SW 1271 (cell line): Measurements from ENCODE around the gene LIN7B.

Source experiments
- DNase-seq, 2 experiments: peaks; one replicate each; lab custom pipeline; 2025; lab: John Stamatoyannopoulos, UW

LIN7B gene

GRCh38 chr19:49113762-49114629 is at the start of gene LIN7B:
LIN7B (plus strand) TSS chr19:49114370; CDS start chr19:49114405, 35 bp downstream.
- peak in 1 of 2 experiments; percentile 64 for DNase-seq

GRCh38 chr19:49064768-49065611 is 49.2 kb upstream of the LIN7B start, which contains the start of gene NTF4:
NTF4 (minus strand) TSS chr19:49064818; CDS start chr19:49061997, 2,821 bp downstream.
- peak in 1 of 2 experiments; percentile 20 for DNase-seq

GRCh38 chr19:49065905-49066512 is 48.2 kb upstream of the LIN7B start:
- no peak for DNase-seq

GRCh38 chr19:49067554-49067953 is 46.6 kb upstream of the LIN7B start:
- no peak for DNase-seq

GRCh38 chr19:49069026-49069425 is 45.1 kb upstream of the LIN7B start:
- DNase-seq: no peak

GRCh38 chr19:49070416-49070815 is 43.8 kb upstream of the LIN7B start:
- no peak for DNase-seq

- DNase-seq: no peak
Observed at GRCh38 chr19:49071860-49072547, 42.2 kb upstream of the LIN7B start.

- no peak for DNase-seq
Observed at GRCh38 chr19:49073514-49074378, 40.4 kb upstream of the LIN7B start.

- DNase-seq: peak in 1 of 2 experiments; percentile 41
Observed at GRCh38 chr19:49074869-49075268, 39.3 kb upstream of the LIN7B start.

- DNase-seq: no peak
Observed at GRCh38 chr19:49080392-49080791, 33.8 kb upstream of the LIN7B start.

- no peak for DNase-seq
Observed at GRCh38 chr19:49081273-49081672, 32.9 kb upstream of the LIN7B start.

- DNase-seq: no peak
Observed at GRCh38 chr19:49084206-49085019, 29.8 kb upstream of the LIN7B start.

GRCh38 chr19:49085020-49085867 is 28.9 kb upstream of the LIN7B start, which contains the start of gene SNRNP70:
SNRNP70 (plus strand) TSS chr19:49085451; CDS start chr19:49086415, 964 bp downstream.
- peak; percentile 90 to 96 for DNase-seq

- no peak for DNase-seq
Observed at GRCh38 chr19:49085868-49086232, 28.3 kb upstream of the LIN7B start.

- DNase-seq: no peak
Observed at GRCh38 chr19:49086296-49086695, 27.9 kb upstream of the LIN7B start.

- no peak for DNase-seq
Observed at GRCh38 chr19:49091391-49092038, 22.7 kb upstream of the LIN7B start.

GRCh38 chr19:49092686-49093085 is 21.5 kb upstream of the LIN7B start:
- no peak for DNase-seq
